SK-N-MC (cell line): ENCODE results near the gene PGRMC1.

Source experiments
- EZH2 ChIP-seq: fragments of 200-600 bp; sonication (generic); IDR thresholded peaks from one replicate; pipeline ENCODE4 v1.6.1; 2017; ENCODE audit warnings: antibody characterized with exemption
- FOXP2 ChIP-seq: optimal IDR thresholded peaks from 2 replicates; pipeline ENCODE3; 2011; ENCODE audit warnings: mild to moderate bottlenecking, moderate library complexity; ENCODE audit not compliant: insufficient read depth; ENCODE audit errors: extremely low read length, control extremely low read depth
- POLR2AphosphoS5 ChIP-seq: IDR thresholded peaks from 2 replicates; pipeline ENCODE4 v1.6.1; 2012; ENCODE audit warnings: mild to moderate bottlenecking, low read depth, low read length, borderline replicate concordance

- TF ChIP-seq POLR2AphosphoS5 (no peak), EZH2 (no peak), FOXP2 (no peak)
These were observed 24.5 kb upstream of the PGRMC1 start for GRCh38 chrX:119211649-119212014.
